Pancreas (tissue), 10 donors: ENCODE results near the gene CRYBB1. TPM values are rescaled to one million over a fixed set of nuclear protein-coding genes. Genes with fewer than 3 reads are reported as not detected.

ENCODE experiments used
- ATAC-seq, 4 donors: fragments of 200-7000 bp; cut with Tn5 transposase; one replicate each; pipeline versions ENCODE4 v1.8.0 to v1.9.1; 2020; ENCODE audit warnings: mild to moderate bottlenecking in 4 of 4, moderate library complexity in 4 of 4
- DNase-seq, 6 donors: peaks; one replicate each; pipeline ENCODE4 v3.0.0-alpha.2; 2020
- FAIRE-seq: peaks from 2 replicates; lab custom pipeline; 2012; peaks lifted over from hg19 to GRCh38; lab: Jason Lieb, UNC
- H3K27ac ChIP-seq, 4 donors: fragments of 200-600 bp; sonication (generic); 1 replicate in 3 of 4; 2 replicates in 1 of 4; pipeline versions ENCODE4 v1.5.0 to v1.8.0; 2020
- H3K27me3 ChIP-seq, 4 donors: fragments of 200-600 bp; one replicate each; pipeline ENCODE4 v1.8.0; 2021
- H3K36me3 ChIP-seq, 3 donors: fragments of 200-600 bp; sonication (generic) in 1 of 3; one replicate each; pipeline versions ENCODE4 v1.5.0 to v1.8.0; 2020 to 2021
- H3K4me1 ChIP-seq, 3 donors: fragments of 200-600 bp; one replicate each; pipeline ENCODE4 v1.8.0; 2021
- H3K4me3 ChIP-seq, 4 donors: fragments of 200-600 bp; sonication (generic) in 2 of 4; one replicate each; pipeline versions ENCODE4 v1.5.0 to v1.8.0; 2020 to 2021
- H3K9me3 ChIP-seq, 4 donors: fragments of 200-600 bp; one replicate each; pipeline ENCODE4 v1.8.0; 2021
- WGBS, 2 donors: extraction: QIAGEN DNeasy Blood & Tissue Kit; methylation state at CpG; one replicate each; pipeline ENCODE4 v1.1.7; 2013; 5-methylcytosine and 5-hydroxymethylcytosine counted together
- intact Hi-C, 3 donors: fragments of 100-400 bp; cut with DNase I; formaldehyde crosslinking; loops; one replicate each; pipeline versions ENCODE4 v1.11.1 to v1.14.2; 2022
- polyA plus RNA-seq, 2 donors: library from polyadenylated mRNA; stranded (reverse); fragments of 200-250 nt; gene quantifications; one replicate each; pipeline ENCODE4 v1.2.3, GENCODE V29; 2013
- total RNA-seq, 6 donors: library from RNA; stranded (reverse); fragmentation: NEBNext Ultra II Directional in 4 of 6; extraction: Animal tissue kit (Norgen Biotek cat#: 25700) in 4 of 6; gene quantifications; one replicate each; pipeline versions ENCODE4 v1.2.1 to v1.2.4, GENCODE V29; 2021 to 2023
- TF ChIP-seq, protein P1 (sequence below), 4 donors: fragments of 200-600 bp; sonication (generic) in 3 of 4; IDR thresholded peaks; one replicate each; pipeline versions ENCODE4 v1.5.0 to v1.8.0; 2021; ENCODE audit warnings: antibody characterized with exemption in 4 of 4
- donor health status: healthy with polysubstance abuse.
- donor health status: DM: no; HTN: no; CAD: no; lungs with moderate emphysema.
- donor health status: DM: no; HTN: no; CAD: no.
- donor health status: control.
- donor health status: control.
- donor health status: Bipolar disorder and iron deficiency.
- donor health status: DM: yes; HTN: yes; CAD: no.
- donor health status: DM: no; HTN: no; CAD: no.
- donor health status: DM: no; HTN: no; CAD: no.
- donor health status: DM: yes; HTN: yes; CAD: no.

The CRYBB1 gene
- total and polyA plus RNA-seq, 8 donors = 0.14 to 0.66 (median 0.34) TPM; not detected in 3

DNA sequence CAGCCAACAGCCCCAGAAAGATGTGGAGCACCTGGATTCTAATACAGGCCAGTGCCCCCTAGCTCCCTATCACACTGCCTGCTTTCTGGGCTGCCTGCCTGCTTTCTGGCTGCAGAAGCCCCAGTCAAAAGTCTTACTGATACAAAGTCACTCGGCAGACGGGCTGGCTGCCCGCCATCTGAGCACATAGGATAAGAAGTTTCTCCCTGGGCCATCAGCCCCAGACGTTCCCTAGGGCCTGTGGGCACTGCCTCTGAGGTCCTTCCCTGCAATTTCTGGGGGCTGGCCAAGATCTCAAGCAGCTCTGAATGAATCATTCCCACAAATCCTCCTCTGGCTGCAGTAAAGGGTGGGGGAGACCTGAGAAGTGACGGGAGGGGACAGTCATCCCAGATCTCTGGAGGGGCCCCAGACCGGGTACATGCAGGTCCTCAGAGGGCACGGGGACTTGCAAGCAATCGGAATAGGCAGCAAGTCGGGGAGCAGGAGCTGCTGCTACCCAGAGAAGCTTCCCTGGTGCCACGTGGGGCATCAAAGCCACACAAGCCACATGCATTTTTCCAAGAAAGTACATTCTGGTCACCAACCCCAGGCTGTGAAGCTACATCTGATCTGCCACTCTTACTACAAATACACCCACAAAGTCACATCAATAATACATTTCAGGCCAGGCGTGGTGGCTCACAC lies 32.6 kb downstream of the CRYBB1 start:
- 57 to 62% methylated on average over 11 of the region's 11 CpGs for WGBS, 2 donors
- FAIRE-seq (no peak), ATAC-seq (peak in 1 of 4 donors; percentile 14), DNase-seq (peak in 2 of 6 donors; percentile 37 to 60)
- Histone ChIP-seq H3K9me3 (no peaks in the 10 kb centered on the region), H3K4me3 (no peak overlapping the region), H3K27ac (no peak overlapping the region), H3K36me3 (no peaks in the 10 kb centered on the region), H3K27me3 (no peaks in the 10 kb centered on the region), H3K4me1 (peaks cover 0 to 17% (median 0%) of the 10 kb centered on the region in 3 donors)
- intact Hi-C loops = no loop called here
- TF ChIP-seq, protein P1, sequence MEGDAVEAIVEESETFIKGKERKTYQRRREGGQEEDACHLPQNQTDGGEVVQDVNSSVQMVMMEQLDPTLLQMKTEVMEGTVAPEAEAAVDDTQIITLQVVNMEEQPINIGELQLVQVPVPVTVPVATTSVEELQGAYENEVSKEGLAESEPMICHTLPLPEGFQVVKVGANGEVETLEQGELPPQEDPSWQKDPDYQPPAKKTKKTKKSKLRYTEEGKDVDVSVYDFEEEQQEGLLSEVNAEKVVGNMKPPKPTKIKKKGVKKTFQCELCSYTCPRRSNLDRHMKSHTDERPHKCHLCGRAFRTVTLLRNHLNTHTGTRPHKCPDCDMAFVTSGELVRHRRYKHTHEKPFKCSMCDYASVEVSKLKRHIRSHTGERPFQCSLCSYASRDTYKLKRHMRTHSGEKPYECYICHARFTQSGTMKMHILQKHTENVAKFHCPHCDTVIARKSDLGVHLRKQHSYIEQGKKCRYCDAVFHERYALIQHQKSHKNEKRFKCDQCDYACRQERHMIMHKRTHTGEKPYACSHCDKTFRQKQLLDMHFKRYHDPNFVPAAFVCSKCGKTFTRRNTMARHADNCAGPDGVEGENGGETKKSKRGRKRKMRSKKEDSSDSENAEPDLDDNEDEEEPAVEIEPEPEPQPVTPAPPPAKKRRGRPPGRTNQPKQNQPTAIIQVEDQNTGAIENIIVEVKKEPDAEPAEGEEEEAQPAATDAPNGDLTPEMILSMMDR (IDR thresholded peaks at IDR 0.05) = no peak

DNA sequence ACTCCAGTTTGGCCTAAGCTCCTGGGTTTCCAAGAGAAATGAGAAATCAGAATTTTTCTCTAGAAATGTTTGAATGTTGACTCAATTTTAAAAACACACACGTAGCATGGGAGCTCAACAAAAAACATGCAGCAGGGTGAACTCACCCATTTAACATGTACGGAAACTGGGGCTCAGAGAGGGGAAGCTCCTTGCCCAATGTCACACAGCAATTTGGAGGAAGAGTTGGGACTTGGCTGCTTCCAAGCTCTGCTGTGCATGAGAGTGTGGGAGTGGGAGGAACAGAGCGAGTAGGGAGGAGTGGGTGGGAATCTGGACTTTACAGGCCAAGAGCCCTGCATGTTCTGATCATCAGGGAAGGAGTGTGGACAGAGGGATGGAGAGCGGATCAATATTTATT lies 33.8 kb downstream of the CRYBB1 start:
- H3K4me3 ChIP-seq = no peak overlapping the region
- DNase-seq = no peak
- no peak overlapping the region for H3K27ac ChIP-seq
- intact Hi-C loops = no loop called here
- TF ChIP-seq, protein P1 (IDR thresholded peaks at IDR 0.05) = no peak
- ATAC-seq = no peak
- peaks cover 0 to 17% (median 0%) of the 10 kb centered on the region in 3 donors for H3K4me1 ChIP-seq
- 67 to 77% methylated on average over 4 of the region's 4 CpGs for WGBS, 2 donors
- H3K9me3 ChIP-seq = no peaks in the 10 kb centered on the region
- H3K36me3 ChIP-seq = no peaks in the 10 kb centered on the region
- FAIRE-seq = no peak
- no peaks in the 10 kb centered on the region for H3K27me3 ChIP-seq

DNA sequence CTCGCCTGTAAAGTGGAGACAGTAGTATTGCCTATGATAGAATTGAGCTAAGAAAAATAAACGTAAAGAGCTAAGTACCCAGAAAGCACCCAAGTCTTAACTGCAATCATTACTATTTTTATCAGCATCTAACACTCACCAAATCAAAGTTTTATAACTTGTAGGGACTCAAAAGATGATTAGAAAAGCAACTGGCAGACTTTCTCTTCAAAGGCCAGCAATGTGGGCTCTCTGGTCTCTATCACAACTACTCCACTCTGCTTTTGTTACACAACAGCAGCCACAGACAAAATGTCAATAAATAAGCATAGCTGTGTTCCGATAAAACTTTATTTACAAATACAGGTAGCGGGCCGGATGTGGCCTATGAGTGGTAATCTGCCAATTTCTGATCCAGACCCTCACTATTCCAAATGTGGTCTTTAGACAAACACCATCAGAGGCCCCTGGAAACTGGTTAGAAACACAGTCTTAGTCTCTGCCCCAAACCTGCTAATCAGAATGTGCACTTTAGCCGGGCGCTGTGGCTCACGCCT lies 36.1 kb downstream of the CRYBB1 start:
- intact Hi-C loops = no loop called here
- Histone ChIP-seq H3K27me3 (no peaks in the 10 kb centered on the region), H3K4me3 (no peak overlapping the region), H3K9me3 (no peaks in the 10 kb centered on the region), H3K36me3 (no peaks in the 10 kb centered on the region), H3K4me1 (peaks cover 0 to 12% (median 0%) of the 10 kb centered on the region in 3 donors), H3K27ac (no peak overlapping the region)
- ATAC-seq (no peak), FAIRE-seq (no peak), DNase-seq (no peak)
- WGBS, 2 donors = 96 to 97% methylated on average over 8 of the region's 8 CpGs
- TF ChIP-seq, protein P1 (IDR thresholded peaks at IDR 0.05) = no peak

DNA sequence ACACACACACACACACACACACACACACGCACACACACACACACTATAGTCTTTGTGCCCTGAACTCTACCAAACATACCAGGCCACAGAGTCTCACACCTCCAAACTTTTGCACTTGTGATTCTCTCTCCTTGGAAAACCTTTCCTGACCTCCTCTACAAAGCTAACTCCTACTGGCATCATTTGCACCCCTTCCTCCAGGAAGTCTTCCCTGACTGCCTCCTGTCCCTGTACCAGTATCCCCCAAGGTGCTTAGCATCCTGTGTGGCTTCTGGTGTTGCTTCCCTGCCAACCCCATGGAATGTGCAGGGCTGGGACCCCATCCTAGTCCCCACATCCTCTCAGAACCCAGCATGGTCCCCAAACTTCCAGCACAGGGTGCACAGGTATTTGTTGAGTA lies 36.8 kb downstream of the CRYBB1 start:
- Histone ChIP-seq H3K36me3 (no peaks in the 10 kb centered on the region), H3K27ac (no peak overlapping the region), H3K4me3 (no peak overlapping the region), H3K9me3 (no peaks in the 10 kb centered on the region), H3K4me1 (peaks cover 0 to 9% (median 0%) of the 10 kb centered on the region in 3 donors), H3K27me3 (no peaks in the 10 kb centered on the region)
- TF ChIP-seq, protein P1 (IDR thresholded peaks at IDR 0.05) = no peak
- no peak for FAIRE-seq
- WGBS, 2 donors = 42 to 78% methylated on average over 1 of the region's 1 CpG
- ATAC-seq = no peak
- no peak for DNase-seq
- intact Hi-C loops = no loop called here
